ENCODE results near the gene PITPNC1.

PITPNC1 gene

DNA sequence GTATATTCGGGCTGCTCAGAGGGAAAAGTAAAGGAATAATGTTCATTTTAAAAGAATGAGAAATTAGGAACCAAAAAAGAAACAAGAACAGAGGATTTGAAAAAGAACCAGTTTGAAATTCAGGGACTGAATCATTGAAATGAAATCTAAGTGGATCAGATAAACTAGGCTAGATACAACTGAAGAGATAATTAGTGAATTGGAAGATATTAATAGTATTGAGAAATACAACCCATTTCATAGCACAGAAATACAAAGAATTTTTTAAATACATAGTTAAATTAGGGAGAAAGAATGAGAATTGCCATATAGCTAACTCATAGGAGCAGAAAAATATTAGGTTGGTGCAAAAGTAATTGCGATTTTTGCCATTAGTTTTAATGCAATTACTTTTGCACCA is 223.3 kb downstream of the PITPNC1 start:
- Histone ChIP-seq H3K4me3 (no peak overlapping the region), H3K36me3 (no peaks in the 10 kb centered on the region), H3K9me3 (no peaks in the 10 kb centered on the region), H3K4me1 (peaks cover 0 to 8% (median 0%) of the 10 kb centered on the region in 4 donors), H3K27ac (no peak overlapping the region), H3K27me3 (no peaks in the 10 kb centered on the region)
- TF ChIP-seq, protein P1, sequence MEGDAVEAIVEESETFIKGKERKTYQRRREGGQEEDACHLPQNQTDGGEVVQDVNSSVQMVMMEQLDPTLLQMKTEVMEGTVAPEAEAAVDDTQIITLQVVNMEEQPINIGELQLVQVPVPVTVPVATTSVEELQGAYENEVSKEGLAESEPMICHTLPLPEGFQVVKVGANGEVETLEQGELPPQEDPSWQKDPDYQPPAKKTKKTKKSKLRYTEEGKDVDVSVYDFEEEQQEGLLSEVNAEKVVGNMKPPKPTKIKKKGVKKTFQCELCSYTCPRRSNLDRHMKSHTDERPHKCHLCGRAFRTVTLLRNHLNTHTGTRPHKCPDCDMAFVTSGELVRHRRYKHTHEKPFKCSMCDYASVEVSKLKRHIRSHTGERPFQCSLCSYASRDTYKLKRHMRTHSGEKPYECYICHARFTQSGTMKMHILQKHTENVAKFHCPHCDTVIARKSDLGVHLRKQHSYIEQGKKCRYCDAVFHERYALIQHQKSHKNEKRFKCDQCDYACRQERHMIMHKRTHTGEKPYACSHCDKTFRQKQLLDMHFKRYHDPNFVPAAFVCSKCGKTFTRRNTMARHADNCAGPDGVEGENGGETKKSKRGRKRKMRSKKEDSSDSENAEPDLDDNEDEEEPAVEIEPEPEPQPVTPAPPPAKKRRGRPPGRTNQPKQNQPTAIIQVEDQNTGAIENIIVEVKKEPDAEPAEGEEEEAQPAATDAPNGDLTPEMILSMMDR (IDR thresholded peaks at IDR 0.05), result no peak
- no peak for DNase-seq
- intact Hi-C loops (cut with DNase I; ENCODE audit: low total_unique reads), result no loop called here

DNA sequence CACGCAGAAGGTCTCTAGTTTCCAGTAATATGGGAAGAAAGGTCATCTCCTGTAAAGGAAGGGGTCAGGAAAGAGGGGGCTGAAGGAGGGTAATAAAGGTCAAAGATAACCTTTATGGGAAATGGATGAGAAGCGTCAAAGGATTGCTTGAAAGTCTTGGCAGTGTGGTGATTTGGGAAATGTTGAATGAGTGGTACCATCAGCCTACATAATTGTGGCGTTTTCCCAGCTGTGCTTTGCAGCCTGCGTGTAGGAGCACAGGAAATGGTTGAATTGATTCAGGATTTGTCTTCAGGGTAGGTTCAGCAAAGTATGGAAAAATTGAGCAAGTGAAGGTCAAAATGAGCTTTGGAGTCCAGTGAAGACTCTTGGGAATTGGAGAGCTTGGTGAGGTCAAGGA is 224.8 kb downstream of the PITPNC1 start:
- no peaks in the 10 kb centered on the region for H3K36me3 ChIP-seq
- intact Hi-C loops (cut with DNase I; ENCODE audit: low total_unique reads), result no loop called here

DNA sequence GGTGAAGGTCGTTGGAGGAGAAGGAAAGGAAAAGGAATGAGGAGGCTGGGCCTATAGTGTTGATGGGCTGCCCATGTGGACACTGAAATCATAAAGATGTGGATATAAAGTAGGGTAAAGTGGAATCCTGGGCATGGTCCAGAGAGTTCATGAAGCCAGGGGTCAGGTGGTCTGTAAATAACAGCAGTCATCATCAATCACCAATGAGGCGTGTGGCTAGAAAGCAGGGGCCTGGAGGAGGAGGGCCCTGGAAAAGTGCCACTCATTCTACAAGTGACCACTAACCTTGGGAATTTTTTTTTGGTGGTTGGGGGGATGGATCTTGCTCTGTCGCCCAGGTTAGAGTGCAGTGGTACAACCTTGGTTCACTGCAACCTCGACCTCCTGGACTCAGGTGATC is 225.4 kb downstream of the PITPNC1 start:
- DNase-seq, result no peak
- intact Hi-C loops (cut with DNase I; ENCODE audit: low total_unique reads), result no loop called here
- no peaks in the 10 kb centered on the region for H3K9me3 ChIP-seq
- H3K36me3 ChIP-seq, result no peaks in the 10 kb centered on the region
- no peak overlapping the region for H3K27ac ChIP-seq
- peaks cover 0 to 10% (median 0%) of the 10 kb centered on the region in 4 donors for H3K4me1 ChIP-seq
- H3K4me3 ChIP-seq, result no peak overlapping the region
- H3K27me3 ChIP-seq, result no peaks in the 10 kb centered on the region
- TF ChIP-seq, protein P1 (IDR thresholded peaks at IDR 0.05), result no peak

More for the DNA sequence above, 224.8 kb downstream of the PITPNC1 start:
- no peak overlapping the region for H3K27ac ChIP-seq
- H3K9me3 ChIP-seq, result no peaks in the 10 kb centered on the region
- no peak for DNase-seq
- peaks cover 0 to 10% (median 0%) of the 10 kb centered on the region in 4 donors for H3K4me1 ChIP-seq
- TF ChIP-seq, protein P1 (IDR thresholded peaks at IDR 0.05), result no peak
- no peak overlapping the region for H3K4me3 ChIP-seq
- no peaks in the 10 kb centered on the region for H3K27me3 ChIP-seq

DNA sequence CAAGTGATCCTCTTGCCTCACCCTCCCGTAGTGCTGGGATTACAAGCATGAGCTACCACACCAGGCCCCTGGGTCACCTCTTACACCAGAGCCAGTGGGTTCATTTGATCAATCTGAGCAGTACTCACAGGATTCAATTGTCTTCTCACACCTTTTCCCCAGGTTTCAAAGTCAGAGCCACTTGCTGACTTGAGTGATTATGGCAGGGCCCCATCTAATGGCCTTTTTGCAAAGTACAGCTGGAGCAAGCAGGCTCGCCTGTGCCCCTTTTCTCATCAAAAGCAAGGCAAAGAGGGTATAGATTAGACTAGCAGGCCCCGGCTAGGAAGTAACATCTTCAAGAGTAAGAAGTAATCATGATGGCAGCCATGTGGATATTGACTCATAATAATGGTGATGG is 225.9 kb downstream of the PITPNC1 start:
- Histone ChIP-seq H3K4me1 (peaks cover 0 to 10% (median 0%) of the 10 kb centered on the region in 4 donors), H3K4me3 (no peak overlapping the region), H3K9me3 (no peaks in the 10 kb centered on the region), H3K36me3 (no peaks in the 10 kb centered on the region), H3K27ac (no peak overlapping the region), H3K27me3 (no peaks in the 10 kb centered on the region)
- intact Hi-C loops (cut with DNase I; ENCODE audit: low total_unique reads), result no loop called here
- DNase-seq, result no peak
- TF ChIP-seq, protein P1 (IDR thresholded peaks at IDR 0.05), result no peak

DNA sequence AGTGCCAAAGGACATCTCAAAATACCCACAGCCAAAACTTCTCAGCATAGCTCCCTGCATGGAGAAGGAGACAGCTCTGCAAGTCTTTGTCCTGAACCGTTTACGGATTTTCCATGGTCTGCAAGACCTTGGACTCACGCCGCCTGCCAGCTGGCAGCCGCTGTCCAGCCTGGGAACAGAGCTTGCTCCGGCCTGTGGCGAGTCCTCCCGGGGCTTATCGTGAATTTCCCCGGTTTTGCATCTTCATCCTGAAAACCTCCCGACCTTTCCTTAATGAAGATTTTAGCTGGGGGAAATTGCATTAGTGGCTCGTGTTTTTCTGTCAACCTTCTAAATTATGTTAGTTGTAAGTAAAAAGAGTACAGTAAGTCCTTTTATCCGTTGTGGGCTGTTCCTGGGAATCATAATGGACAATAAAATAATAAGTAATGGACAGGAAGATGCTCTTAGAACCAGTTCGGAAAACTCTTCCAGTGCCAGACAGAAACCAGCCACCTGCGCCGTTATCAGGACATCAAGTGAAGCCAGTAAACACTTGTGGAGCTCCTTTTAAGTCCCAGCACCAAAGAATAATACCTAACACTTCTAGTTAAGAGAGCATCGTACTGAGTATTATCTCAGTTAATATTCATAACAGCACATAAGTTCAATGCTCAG is 228.3 kb downstream of the PITPNC1 start:
- peak in 1 of 2 donors; percentile 36 for DNase-seq
- H3K4me3 ChIP-seq, result no peak overlapping the region
- no peak overlapping the region for H3K27ac ChIP-seq
- intact Hi-C loops (cut with DNase I; ENCODE audit: low total_unique reads), result no loop called here
- no peaks in the 10 kb centered on the region for H3K36me3 ChIP-seq
- TF ChIP-seq, protein P1 (IDR thresholded peaks at IDR 0.05), result no peak
- no peaks in the 10 kb centered on the region for H3K9me3 ChIP-seq
- H3K27me3 ChIP-seq, result no peaks in the 10 kb centered on the region
- H3K4me1 ChIP-seq, result peaks cover 0 to 10% (median 0%) of the 10 kb centered on the region in 4 donors
